HepG2 (cell line): Measurements from ENCODE around the gene WDFY1. TPM values are rescaled to one million over a fixed set of nuclear protein-coding genes. Genes with fewer than 3 reads are reported as not detected.

Experiments
- ATAC-seq: fragments of 200-7000 bp; cut with Tn5 transposase; 3 replicates; pipeline ENCODE4 v1.9.1; 2020; ENCODE audit warnings: mild to moderate bottlenecking, moderate library complexity
- BruUV-seq: library from RNA; stranded (reverse); fragments of 400-500 nt; replicated peaks from 2 replicates; lab custom pipeline; 2021; lab: Mats Ljungman, UMichigan
- CTCF ChIA-PET: fragments of 300-600 bp; formaldehyde crosslinking; extraction: SDS; loops from one replicate; lab custom pipeline; 2021; ENCODE audit warnings: low total read pairs, inconsistent platforms, low intra/inter-chr PET ratio; lab: Yijun Ruan, JAX
- POLR2A ChIA-PET: fragments of 350-600 bp; sonication (Branson Sonifier 250); formaldehyde crosslinking; loops from one replicate; lab custom pipeline; 2020; ENCODE audit warnings: antibody characterized with exemption, inconsistent platforms; lab: Yijun Ruan, JAX
- DNase-seq: peaks from one replicate; pipeline ENCODE4 v3.0.0-alpha.2; 2015; ENCODE audit warnings: low spot score
- FAIRE-seq: peaks from 3 replicates; lab custom pipeline; 2011; peaks lifted over from hg19 to GRCh38; lab: Jason Lieb, UNC
- H2AFZ ChIP-seq: one replicate; pipeline ENCODE4 v1.6.1; 2011; ENCODE audit warnings: low read length, inconsistent platforms
- H3K27ac ChIP-seq: fragments of 300-600 bp; 3 replicates; pipeline ENCODE4 v1.8.0; 2011; ENCODE audit warnings: mixed run types, mild to moderate bottlenecking, mixed read lengths, low read length, inconsistent platforms; ENCODE audit not compliant: insufficient read depth; ENCODE audit errors: extremely low read length
- H3K27me3 ChIP-seq, 2 experiments: fragments of 200-600 bp in 1 of 2; 2 replicates in 1 of 2; 3 replicates in 1 of 2; pipeline versions ENCODE4 v1.6.0 to v1.8.0; 2011; ENCODE audit warnings: low read length in 2 of 2, mild to moderate bottlenecking in 2 of 2, moderate library complexity in 2 of 2, inconsistent platforms in 1 of 2; ENCODE audit not compliant: insufficient read depth in 2 of 2, control insufficient read depth in 1 of 2
- H3K36me3 ChIP-seq, 2 experiments: fragments of 200-600 bp in 1 of 2; replicated peaks in 1 of 2; 2 replicates in 1 of 2; 3 replicates in 1 of 2; pipeline versions ENCODE4 v1.5.1 to v1.8.0; 2011; ENCODE audit warnings: low read length in 2 of 2, inconsistent platforms in 1 of 2; ENCODE audit not compliant: insufficient read depth in 2 of 2, control insufficient read depth in 1 of 2
- H3K4me1 ChIP-seq: 2 replicates; pipeline ENCODE4 v1.5.1; 2012; ENCODE audit warnings: low read length, inconsistent platforms; ENCODE audit not compliant: insufficient read depth
- H3K4me2 ChIP-seq: 2 replicates; pipeline ENCODE4 v1.6.0; 2011; ENCODE audit warnings: low read depth, low read length, inconsistent platforms
- H3K4me3 ChIP-seq, 3 experiments: fragments of 200-600 bp in 1 of 3; sonication (generic), shearing (Covaris generic) in 1 of 3; replicated peaks in 1 of 3; 2 replicates each; pipeline ENCODE4 v1.5.1; 2011 to 2016; ENCODE audit warnings: low read length in 3 of 3, inconsistent platforms in 2 of 3, low read depth in 2 of 3, mild to moderate bottlenecking in 2 of 3, control low read depth in 1 of 3, mixed read lengths in 1 of 3; ENCODE audit not compliant: insufficient read depth in 1 of 3
- H3K79me2 ChIP-seq: one replicate; pipeline ENCODE4 v1.6.1; 2011; ENCODE audit warnings: low read length, inconsistent platforms; ENCODE audit not compliant: insufficient read depth
- H3K9ac ChIP-seq: 2 replicates; pipeline ENCODE4 v1.6.0; 2011; ENCODE audit warnings: mild to moderate bottlenecking, low read depth, low read length, inconsistent platforms; ENCODE audit not compliant: insufficient read depth
- H3K9me3 ChIP-seq: 2 replicates; pipeline ENCODE4 v1.5.1; 2012; ENCODE audit warnings: mild to moderate bottlenecking, low read length
- H4K20me1 ChIP-seq: 2 replicates; pipeline ENCODE4 v1.6.0; 2011; ENCODE audit warnings: inconsistent platforms, mild to moderate bottlenecking, low read length, moderate library complexity; ENCODE audit not compliant: insufficient read depth
- CSRNP2 ChIP-seq: sonication (generic); formaldehyde crosslinking; conservative IDR thresholded peaks from 2 replicates; pipeline ENCODE4 v1.8.0; 2022; ENCODE audit warnings: low read depth, missing genetic modification reagents
- ESRRA ChIP-seq: sonication (generic); formaldehyde crosslinking; IDR thresholded peaks from 2 replicates; pipeline ENCODE4 v1.5.1; 2020; ENCODE audit warnings: mild to moderate bottlenecking, low read depth, missing genetic modification reagents
- KMT2A ChIP-seq: sonication (generic); formaldehyde crosslinking; IDR thresholded peaks from 2 replicates; pipeline ENCODE4 v1.4.0; 2020; ENCODE audit warnings: missing genetic modification reagents
- NRL ChIP-seq: sonication (generic); formaldehyde crosslinking; IDR thresholded peaks from 2 replicates; pipeline ENCODE4 v1.5.0; 2020; ENCODE audit warnings: missing genetic modification reagents, mild to moderate bottlenecking, moderate library complexity, borderline replicate concordance
- RARA ChIP-seq: IDR thresholded peaks from 2 replicates; pipeline ENCODE4 v1.6.1; 2016; ENCODE audit warnings: missing genetic modification reagents, missing compliant biosample characterization
- SSRP1 ChIP-seq: IDR thresholded peaks from 2 replicates; pipeline ENCODE4 v1.6.1; 2016; ENCODE audit warnings: control low read depth
- ZBTB37 ChIP-seq: sonication (generic); formaldehyde crosslinking; IDR thresholded peaks from 2 replicates; pipeline ENCODE4 v1.4.0; 2020; ENCODE audit warnings: mild to moderate bottlenecking, missing genetic modification reagents
- ZBTB38 ChIP-seq: sonication (generic); formaldehyde crosslinking; IDR thresholded peaks from 2 replicates; pipeline ENCODE4 v1.5.1; 2020; ENCODE audit warnings: mild to moderate bottlenecking, missing genetic modification reagents
- ZBTB7A ChIP-seq: sonication (generic); formaldehyde crosslinking; IDR thresholded peaks from 2 replicates; pipeline ENCODE4 v1.8.0; 2022; ENCODE audit warnings: mild to moderate bottlenecking, missing genetic modification reagents
- ZBTB7B ChIP-seq: sonication (generic); formaldehyde crosslinking; IDR thresholded peaks from 2 replicates; pipeline ENCODE4 v1.4.0; 2020; ENCODE audit warnings: missing genetic modification reagents
- ZFY ChIP-seq: sonication (generic); formaldehyde crosslinking; IDR thresholded peaks from 2 replicates; pipeline ENCODE4 v1.4.0; 2020; ENCODE audit warnings: missing genetic modification reagents
- ZNF280D ChIP-seq: sonication (generic); formaldehyde crosslinking; IDR thresholded peaks from 2 replicates; pipeline ENCODE4 v1.5.1; 2020; ENCODE audit warnings: mild to moderate bottlenecking, missing genetic modification reagents
- ZNF768 ChIP-seq: sonication (generic); formaldehyde crosslinking; IDR thresholded peaks from 2 replicates; pipeline ENCODE4 v1.4.0; 2020; ENCODE audit warnings: missing genetic modification reagents
- ZNF800 ChIP-seq: sonication (generic); formaldehyde crosslinking; IDR thresholded peaks from 2 replicates; pipeline ENCODE4 v1.4.0; 2020; ENCODE audit warnings: missing genetic modification reagents
- ZZZ3 ChIP-seq: sonication (generic); formaldehyde crosslinking; IDR thresholded peaks from 2 replicates; pipeline ENCODE4 v1.4.0; 2020; ENCODE audit warnings: missing genetic modification reagents, mild to moderate bottlenecking, borderline replicate concordance
- WGBS: methylation state at CpG from one replicate; pipeline ENCODE4 v1.1.6; 2017; ENCODE audit warnings: low lambda C conversion rate; 5-methylcytosine and 5-hydroxymethylcytosine counted together
- in situ Hi-C: cut with HindIII; loops from 2 replicates; pipeline ENCODE4 v1.10.0; 2017; ENCODE audit warnings: low pct_unique_long_range_greater_than_20kb; ENCODE audit not compliant: extremely low pct_ligation_motif_present
- intact Hi-C: fragments of 100-400 bp; cut with micrococcal nuclease; formaldehyde crosslinking; loops from one replicate; pipeline ENCODE4 v1.10.0; 2022; ENCODE audit not compliant: unreplicated experiment
- polyA plus RNA-seq, 8 experiments: library from polyadenylated mRNA; depleted of rRNA in 3 of 8; stranded (reverse) in 7 of 8; unstranded in 1 of 8; fragments of >200 nt; fragmentation: Illumina TruSeq in 4 of 8; extraction: Trizol in 4 of 8; gene quantifications; 2 replicates each; pipeline versions ENCODE4 v1.2.1 to v1.2.3, GENCODE V29; 2011 to 2016; ENCODE audit warnings: low read depth in 4 of 8, missing spikeins in 1 of 8, mixed read lengths in 1 of 8; ENCODE audit not compliant: insufficient read depth in 1 of 8
- total RNA-seq, 5 experiments: library from RNA; depleted of rRNA; stranded (reverse); fragments of >200 nt; fragmentation: Illumina TruSeq; extraction: Trizol; gene quantifications; 2 replicates each; pipeline ENCODE4 v1.2.3, GENCODE V29; 2016; ENCODE audit warnings: low read depth in 1 of 5

The WDFY1 gene
- total and polyA plus RNA-seq, 2 of the 13 experiments (the other 11 are each of a cell fraction or from before 2014, with no cell fraction given): 77.0 to 78.4 TPM

GRCh38 chr2:223837287-223838061 lies 107.7 kb downstream of the WDFY1 start, which contains the start of gene AP1S3:
Gene AP1S3, minus strand, starts transcription at chr2:223837582. Its CDS starts 132 bp downstream, at chr2:223837450.
- in situ Hi-C loops: no loop called here
- peak; percentile 69 for TF ChIP-seq KMT2A (CRISPR knock-in tag)
- 0 out of 2 replicates have a peak, but pooled peaks have one; percentile 26 for TF ChIP-seq ZZZ3
- TF ChIP-seq ZBTB37 (CRISPR knock-in tag): no peak
- TF ChIP-seq CSRNP2 (CRISPR knock-in tag): no peak
- TF ChIP-seq SSRP1 (CRISPR knock-in tag): no peak
- no peak for TF ChIP-seq ZBTB7B (CRISPR knock-in tag)
- peak; percentile 79 for TF ChIP-seq ZFY
- no peak for TF ChIP-seq NRL (CRISPR knock-in tag)
- no peak; the same call in 1 of the 2 replicates for TF ChIP-seq ZNF800 (CRISPR knock-in tag)
- no peak for TF ChIP-seq ZBTB7A (CRISPR knock-in tag)
- TF ChIP-seq ZNF768 (CRISPR knock-in tag): peak; percentile 39; the same call in 1 of the 2 replicates
- no peak for TF ChIP-seq RARA (CRISPR knock-in tag)
- TF ChIP-seq ZBTB38 (CRISPR knock-in tag): peak; percentile 79; the same call in 1 of the 2 replicates
- peak; percentile 21; the same call in 1 of the 2 replicates for TF ChIP-seq ZNF280D
- TF ChIP-seq ESRRA (CRISPR knock-in tag): no peak

More at GRCh38 chr2:223837287-223838061, 107.7 kb downstream of the WDFY1 start, which contains the start of gene AP1S3:
- peak; percentile 69 for DNase-seq
- H3K79me2 ChIP-seq: peaks cover 1% of the 10 kb centered on the region
- H3K27me3 ChIP-seq: no peaks in the 10 kb centered on the region; a peak in 1 of 5 replicates
- H3K4me1 ChIP-seq: peaks cover 29% of the 10 kb centered on the region
- BruUV-seq: no TSS peak
- H3K9me3 ChIP-seq: no peaks in the 10 kb centered on the region
- peak within 1 kb of the TSS; percentile 41 for H3K9ac ChIP-seq
- H2AFZ ChIP-seq: peak within 1 kb of the TSS; percentile 70
- ChIA-PET CTCF (interaction anchor here (1.2 kb wide), 1 partner anchor 24 kb away, joined by 3 read pairs; no protein-coding TSS in a partner anchor), POLR2A (interaction anchor here (0.6 to 2.6 kb wide), 4 partner anchors 14 to 23 kb away, joined by 3 to 18 read pairs (median 4); no protein-coding TSS in a partner anchor)
- no peak within 1 kb of the TSS for H3K27ac ChIP-seq
- WGBS: 1% methylated on average over 66 of the region's 82 CpGs
- no peaks in the 10 kb centered on the region for H4K20me1 ChIP-seq
- peak; percentile 94 for ATAC-seq
- intact Hi-C loops: loop anchor here (2.0 to 5.0 kb wide), 4 partner anchors 23 to 95 kb away; no protein-coding TSS in a partner anchor
- FAIRE-seq: peak; percentile 43
- H3K4me3 ChIP-seq: peak within 1 kb of the TSS; percentile 78 to 89 (median 79)
- no peaks in the 10 kb centered on the region for H3K36me3 ChIP-seq
- H3K4me2 ChIP-seq: peak within 1 kb of the TSS; percentile 96
